ENCODE measurements around the gene HMCES. TPM values are rescaled to one million over a fixed set of nuclear protein-coding genes. Genes with fewer than 3 reads are reported as not detected.

The HMCES gene
- total and polyA plus RNA-seq, 2 donors (not counting 1 experiment from before 2014, with no cell fraction given), result 22.5 to 35.6 TPM

DNA sequence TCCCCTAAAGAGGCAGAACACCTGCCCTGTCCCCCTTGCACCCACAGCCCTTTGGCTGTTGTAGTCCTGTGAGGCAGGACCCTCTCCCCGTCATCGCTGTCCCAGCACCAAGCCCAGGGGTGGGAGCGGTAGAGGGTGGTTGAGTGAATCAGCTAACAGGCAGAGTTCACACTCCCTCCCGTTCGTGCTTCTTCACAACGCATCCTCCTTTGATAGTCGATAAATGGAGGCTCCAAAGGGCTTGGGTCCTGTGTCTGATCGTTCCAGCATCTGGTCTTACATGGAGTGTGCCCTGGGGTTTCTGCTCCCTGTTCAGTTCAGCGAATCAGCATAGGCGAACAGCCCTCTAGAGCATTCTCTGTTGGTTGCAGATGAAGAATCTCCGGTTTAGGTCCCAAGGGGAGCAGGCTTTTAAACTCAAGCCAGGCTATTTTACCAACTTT, 820 bp upstream of the HMCES start:
- no peak for ATAC-seq (ENCODE audit: low read depth)
- peak overlapping the region; percentile 97 for H3K4me2 ChIP-seq (replicated peaks; ENCODE audit: low read depth, low read length, poor library complexity, severe bottlenecking)
- peaks cover 17% of the 10 kb centered on the region for H3K79me2 ChIP-seq (ENCODE audit: control insufficient read depth, insufficient read depth, low read length)
- peaks cover 2% of the 10 kb centered on the region for H3K27me3 Mint-ChIP-seq
- DNase-seq, result peak; percentile 61
- no peaks in the 10 kb centered on the region for H3K9me3 Mint-ChIP-seq (ENCODE audit: insufficient read depth)
- WGBS (ENCODE audit: insufficient coverage), result 17% methylated on average over 7 of the region's 11 CpGs
- TF ChIP-seq, protein P1, sequence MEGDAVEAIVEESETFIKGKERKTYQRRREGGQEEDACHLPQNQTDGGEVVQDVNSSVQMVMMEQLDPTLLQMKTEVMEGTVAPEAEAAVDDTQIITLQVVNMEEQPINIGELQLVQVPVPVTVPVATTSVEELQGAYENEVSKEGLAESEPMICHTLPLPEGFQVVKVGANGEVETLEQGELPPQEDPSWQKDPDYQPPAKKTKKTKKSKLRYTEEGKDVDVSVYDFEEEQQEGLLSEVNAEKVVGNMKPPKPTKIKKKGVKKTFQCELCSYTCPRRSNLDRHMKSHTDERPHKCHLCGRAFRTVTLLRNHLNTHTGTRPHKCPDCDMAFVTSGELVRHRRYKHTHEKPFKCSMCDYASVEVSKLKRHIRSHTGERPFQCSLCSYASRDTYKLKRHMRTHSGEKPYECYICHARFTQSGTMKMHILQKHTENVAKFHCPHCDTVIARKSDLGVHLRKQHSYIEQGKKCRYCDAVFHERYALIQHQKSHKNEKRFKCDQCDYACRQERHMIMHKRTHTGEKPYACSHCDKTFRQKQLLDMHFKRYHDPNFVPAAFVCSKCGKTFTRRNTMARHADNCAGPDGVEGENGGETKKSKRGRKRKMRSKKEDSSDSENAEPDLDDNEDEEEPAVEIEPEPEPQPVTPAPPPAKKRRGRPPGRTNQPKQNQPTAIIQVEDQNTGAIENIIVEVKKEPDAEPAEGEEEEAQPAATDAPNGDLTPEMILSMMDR (IDR thresholded peaks at IDR 0.05), result no peak
- no peak for TF ChIP-seq EZH2 (IDR thresholded peaks at IDR 0.05; ENCODE audit: borderline replicate concordance, insufficient read depth, low read depth, low read length, poor library complexity, severe bottlenecking)
- intact Hi-C loops (cut with micrococcal nuclease), result loop anchor here (1.0 to 10.0 kb wide), 5 partner anchors 94 to 298 kb away; partner anchors contain the start of genes ISY1 and MBD4
- peaks cover 66% of the 10 kb centered on the region for H3K4me1 Mint-ChIP-seq
- peak overlapping the region; percentile 86 for H3K27ac ChIP-seq (ENCODE audit: low read length in 2 of 2)
- CTCF ChIA-PET, result interaction anchor here (2.0 to 8.2 kb wide), 3 partner anchors 32 to 224 kb away, joined by 7 to 58 read pairs (median 14); a partner anchor contains a TSS
- H4K20me1 ChIP-seq (ENCODE audit: control insufficient read depth, insufficient read depth, low read length, poor library complexity, severe bottlenecking), result peaks cover 28% of the 10 kb centered on the region
- peak overlapping the region; percentile 75 for H2AFZ ChIP-seq (ENCODE audit: insufficient read depth, low read depth, low read length, poor library complexity, severe bottlenecking)
- peaks cover 0 to 4% (median 0%) of the 10 kb centered on the region in 4 experiments for H3K27me3 ChIP-seq (replicated peaks in 1 of 4; ENCODE audit: control extremely low read depth in 1 of 4, control insufficient read depth in 3 of 4, insufficient read depth in 4 of 4, low read length in 3 of 4)
- H3K36me3 ChIP-seq (replicated peaks in 1 of 2; ENCODE audit: control extremely low read depth in 1 of 2, control insufficient read depth in 1 of 2, extremely low read depth in 1 of 2, insufficient read depth in 2 of 2, low read length in 1 of 2), result peaks cover 4 to 26% of the 10 kb centered on the region in 2 experiments
- peak overlapping the region; percentile 91 for H3K27ac Mint-ChIP-seq
- peak overlapping the region; percentile 54 to 92 (median 84) for H3K4me3 ChIP-seq (ENCODE audit: control extremely low read depth in 1 of 5, extremely low read depth in 1 of 5, insufficient read depth in 1 of 5, low read depth in 2 of 5, low read length in 4 of 5)
- POLR2A ChIA-PET, result interaction anchor here (0.7 to 4.4 kb wide), 6 partner anchors 29 to 261 kb away, joined by 3 to 30 read pairs (median 6); a partner anchor contains a TSS
- peaks cover 60 to 66% of the 10 kb centered on the region in 2 donors for H3K4me1 ChIP-seq (ENCODE audit: control insufficient read depth in 2 of 2, insufficient read depth in 2 of 2, low read length in 2 of 2)
- H3K4me3 Mint-ChIP-seq, result peak overlapping the region; percentile 93
- H3K9ac ChIP-seq (ENCODE audit: low read length), result peak overlapping the region; percentile 88
- H3K9me3 ChIP-seq (ENCODE audit: control extremely low read depth in 1 of 3, control insufficient read depth in 2 of 3, insufficient read depth in 1 of 3, low read length in 2 of 3), result no peaks in the 10 kb centered on the region

Data from B cell (primary cell).